GM18858 (cell line): ENCODE results near the gene RAI1.

ENCODE experiments used
- ATAC-seq: cut with Tn5 transposase; IDR thresholded peaks from one replicate; pipeline ENCODE4 v1.9.1; 2021; ENCODE audit not compliant: unreplicated experiment

RAI1 gene

GRCh38 chr17:17713839-17714238, 32.6 kb downstream of the RAI1 start:
- ATAC-seq: no peak

- no peak for ATAC-seq
Measured at GRCh38 chr17:17714261-17714866, 33.1 kb downstream of the RAI1 start.

GRCh38 chr17:17714879-17715278, 33.6 kb downstream of the RAI1 start:
- ATAC-seq: no peak

GRCh38 chr17:17716837-17717523, 35.7 kb downstream of the RAI1 start:
- no peak for ATAC-seq

GRCh38 chr17:17718251-17718650, 37.0 kb downstream of the RAI1 start:
- ATAC-seq: no peak

- no peak for ATAC-seq
Measured at GRCh38 chr17:17719199-17719940, 38.1 kb downstream of the RAI1 start.

- ATAC-seq: no peak
Measured at GRCh38 chr17:17719966-17720543, 38.8 kb downstream of the RAI1 start.

- no peak for ATAC-seq
Measured at GRCh38 chr17:17721140-17721668, 39.9 kb downstream of the RAI1 start.

GRCh38 chr17:17722081-17722905, 41.0 kb downstream of the RAI1 start:
- ATAC-seq: no peak

GRCh38 chr17:17722906-17723353, 41.7 kb downstream of the RAI1 start:
- ATAC-seq: no peak

- no peak for ATAC-seq
Measured at GRCh38 chr17:17723354-17724261, 42.4 kb downstream of the RAI1 start.

- no peak for ATAC-seq
Measured at GRCh38 chr17:17724307-17725010, 43.2 kb downstream of the RAI1 start.

GRCh38 chr17:17725011-17725751, 43.9 kb downstream of the RAI1 start:
- ATAC-seq: no peak

- ATAC-seq: no peak
Measured at GRCh38 chr17:17725752-17726457, 44.6 kb downstream of the RAI1 start.

GRCh38 chr17:17726458-17727060, 45.3 kb downstream of the RAI1 start:
- ATAC-seq: no peak

GRCh38 chr17:17727111-17727659, 45.9 kb downstream of the RAI1 start:
- no peak for ATAC-seq

GRCh38 chr17:17728146-17728545, 46.9 kb downstream of the RAI1 start:
- ATAC-seq: no peak
